ENCODE measurements around the gene ANKEF1.

The ANKEF1 gene

DNA sequence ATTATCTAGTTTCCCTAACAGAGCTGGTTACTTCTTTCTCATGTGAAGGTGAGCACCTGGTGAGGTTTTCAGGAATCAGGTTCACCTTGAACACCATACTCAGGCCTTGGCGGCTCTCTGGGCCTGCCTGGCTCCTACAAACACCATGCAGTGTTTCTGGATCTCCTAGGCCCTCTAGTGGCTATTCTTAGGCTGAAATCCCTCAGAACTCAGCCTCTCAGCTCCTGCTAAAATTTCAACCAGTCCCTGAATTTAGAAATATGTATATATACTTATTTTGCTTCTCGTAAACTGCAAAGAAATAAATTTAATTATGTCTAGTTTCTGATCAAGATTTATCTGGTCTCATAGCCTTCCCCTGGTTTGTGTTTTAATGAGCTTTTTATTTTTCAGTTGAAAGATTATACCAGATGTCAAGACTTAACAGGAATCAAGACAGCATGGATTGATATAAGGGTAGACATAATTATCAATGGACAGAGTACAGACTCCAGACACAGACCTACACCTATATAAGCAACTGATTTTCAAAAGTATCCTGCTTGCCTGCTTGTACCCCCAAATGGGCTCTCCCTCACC, 55.9 kb downstream of the ANKEF1 start:
- peak; percentile 40 for DNase-seq

DNA sequence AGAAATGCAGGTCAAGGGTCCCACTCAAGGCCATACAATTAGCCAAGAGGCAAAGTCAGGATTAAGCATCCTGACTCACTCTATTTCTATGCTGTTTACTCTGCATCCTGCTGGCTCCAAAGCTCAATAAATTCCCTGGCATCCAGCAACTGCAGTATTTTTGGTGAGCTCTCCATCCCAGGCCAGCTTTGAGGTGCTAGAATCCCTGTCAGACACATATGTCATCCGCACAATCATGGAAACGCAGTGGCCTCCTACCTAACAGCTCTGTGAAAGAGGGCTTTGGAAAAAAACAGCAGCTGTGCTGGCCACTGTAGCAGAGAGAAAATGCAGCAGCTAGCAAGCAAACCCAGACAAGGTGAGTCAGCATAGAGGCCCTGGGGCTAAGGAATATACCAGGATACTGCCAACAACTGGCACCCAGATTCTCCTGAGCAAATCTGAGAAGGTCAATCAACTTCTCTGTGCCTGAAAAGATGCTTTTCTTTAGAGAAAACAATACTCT, 58.4 kb downstream of the ANKEF1 start:
- DNase-seq: no peak

DNA sequence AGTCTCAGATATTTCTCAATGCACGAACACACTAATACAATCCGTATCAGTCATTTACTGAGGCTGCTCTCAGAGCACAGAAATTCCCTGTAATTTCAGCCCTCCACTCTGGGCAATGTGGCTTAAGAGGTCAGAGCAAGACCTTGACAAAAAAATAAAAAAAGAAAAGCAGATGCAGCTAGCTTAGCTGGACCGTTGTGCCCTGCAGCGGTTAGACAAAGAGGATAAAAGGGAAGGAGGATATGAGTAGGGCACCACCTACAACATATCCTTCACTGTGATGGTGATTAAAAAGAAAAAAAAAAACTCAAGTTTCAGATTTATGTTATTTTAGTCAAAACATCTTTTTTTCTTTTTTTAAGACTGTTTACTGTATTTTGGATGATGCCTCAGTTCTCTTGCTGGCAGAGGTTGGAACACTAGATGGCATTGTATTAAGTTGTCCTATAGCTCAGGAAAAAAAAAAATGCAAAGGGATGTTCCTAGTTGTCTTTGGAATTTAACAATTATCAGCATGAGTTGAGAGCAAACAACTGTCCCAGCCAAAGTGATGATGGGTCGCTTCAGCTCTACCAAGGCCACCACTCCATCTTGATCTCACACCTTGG, 59.9 kb downstream of the ANKEF1 start:
- DNase-seq: no peak

DNA sequence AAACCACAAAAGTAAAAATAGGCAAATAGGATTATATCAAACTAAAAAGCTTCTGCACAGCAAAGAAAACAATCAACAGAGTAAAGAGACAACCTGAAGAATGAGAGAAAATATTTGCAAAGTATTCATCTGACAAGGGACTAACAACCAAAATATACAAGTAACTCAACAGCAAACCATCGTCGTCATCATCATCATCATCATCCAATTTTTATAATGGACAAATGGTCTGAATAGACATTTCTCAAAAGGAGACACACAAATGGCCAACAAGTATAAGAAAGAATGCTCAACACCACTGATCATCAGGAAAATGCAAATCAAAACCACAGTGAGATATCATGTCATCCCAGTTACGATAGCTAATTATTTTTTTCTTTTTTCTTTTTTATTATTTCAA, 62.0 kb downstream of the ANKEF1 start:
- DNase-seq: no peak

DNA sequence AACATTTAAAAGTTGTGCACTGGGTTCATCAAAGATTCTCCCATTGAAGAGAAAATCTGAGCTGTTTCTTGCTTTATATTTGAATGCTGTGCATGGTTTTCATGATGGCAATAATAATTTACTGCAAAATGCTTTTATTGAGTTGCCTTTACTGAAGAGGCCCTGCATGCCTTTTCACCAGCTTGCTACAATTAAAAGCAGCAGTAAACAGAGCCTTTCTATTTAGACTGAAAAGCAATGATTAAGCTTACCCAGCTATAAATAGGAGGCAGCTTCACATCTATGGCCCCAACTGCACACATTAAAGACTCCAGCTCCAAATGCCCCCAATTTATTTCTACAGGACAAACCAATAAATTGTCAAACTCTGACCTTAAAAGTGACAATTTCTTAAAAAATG, 70.3 kb downstream of the ANKEF1 start:
- no peak for DNase-seq

Measured in NCI-H187 treated with DMSO at 0.1 percent for 48 hours (cell line).